HG02981 (cell line): ENCODE measurements around the gene SLIT3.

Source experiments
- ATAC-seq: cut with Tn5 transposase; IDR thresholded peaks from one replicate; pipeline ENCODE4 v1.9.1; 2021; ENCODE audit warnings: mild to moderate bottlenecking, moderate library complexity; ENCODE audit not compliant: unreplicated experiment

SLIT3 gene

GRCh38 chr5:168879331-168879730 is 421.6 kb downstream of the SLIT3 start:
- peak; percentile 19 for ATAC-seq

GRCh38 chr5:168878135-168878745 is 422.7 kb downstream of the SLIT3 start:
- ATAC-seq: no peak

- no peak for ATAC-seq
These were observed 423.6 kb downstream of the SLIT3 start for GRCh38 chr5:168877132-168877892.

GRCh38 chr5:168876419-168876818 is 424.5 kb downstream of the SLIT3 start:
- no peak for ATAC-seq

GRCh38 chr5:168875832-168876231 is 425.1 kb downstream of the SLIT3 start:
- ATAC-seq: no peak

- ATAC-seq: no peak
These were observed 426.1 kb downstream of the SLIT3 start for GRCh38 chr5:168874713-168875380.

GRCh38 chr5:168872246-168872645 is 428.7 kb downstream of the SLIT3 start:
- ATAC-seq: no peak

GRCh38 chr5:168870910-168871309 is 430.0 kb downstream of the SLIT3 start:
- no peak for ATAC-seq

- no peak for ATAC-seq
These were observed 431.2 kb downstream of the SLIT3 start for GRCh38 chr5:168869615-168870227.

GRCh38 chr5:168867241-168867640 is 433.7 kb downstream of the SLIT3 start:
- ATAC-seq: no peak

- ATAC-seq: no peak
These were observed 435.0 kb downstream of the SLIT3 start for GRCh38 chr5:168865968-168866367.

GRCh38 chr5:168863021-168863420 is 437.9 kb downstream of the SLIT3 start:
- no peak for ATAC-seq

- ATAC-seq: no peak
These were observed 440.4 kb downstream of the SLIT3 start for GRCh38 chr5:168860503-168860902.

GRCh38 chr5:168860081-168860480 is 440.9 kb downstream of the SLIT3 start:
- no peak for ATAC-seq

- no peak for ATAC-seq
These were observed 441.5 kb downstream of the SLIT3 start for GRCh38 chr5:168859471-168859870.

GRCh38 chr5:168858994-168859393 is 441.9 kb downstream of the SLIT3 start:
- no peak for ATAC-seq

GRCh38 chr5:168858371-168858770 is 442.6 kb downstream of the SLIT3 start:
- ATAC-seq: no peak

- ATAC-seq: no peak
These were observed 447.0 kb downstream of the SLIT3 start for GRCh38 chr5:168853972-168854371.

GRCh38 chr5:168852329-168852728 is 448.6 kb downstream of the SLIT3 start:
- peak; percentile 25 for ATAC-seq

GRCh38 chr5:168851902-168852321 is 449.0 kb downstream of the SLIT3 start:
- peak; percentile 94 for ATAC-seq

- ATAC-seq: no peak
These were observed 450.3 kb downstream of the SLIT3 start for GRCh38 chr5:168850683-168851082.

GRCh38 chr5:168848569-168848968 is 452.4 kb downstream of the SLIT3 start:
- no peak for ATAC-seq
